Fibroblast of villous mesenchyme (primary cell): ENCODE results near the gene CRYL1. TPM values are rescaled to one million over a fixed set of nuclear protein-coding genes. Genes with fewer than 3 reads are reported as not detected.

Source experiments
- DNase-seq: peaks from one replicate; pipeline ENCODE4 v3.0.0-alpha.2; 2010; ENCODE audit warnings: low read depth
- H3K4me3 ChIP-seq: 2 replicates; pipeline ENCODE4 v1.5.1; 2011; ENCODE audit warnings: low read depth, mild to moderate bottlenecking, low read length
- total RNA-seq: library from RNA; depleted of rRNA; stranded (reverse); fragments of >200 nt; gene quantifications from 2 replicates; pipeline ENCODE4 v1.2.3, GENCODE V29; 2012
- TF ChIP-seq, protein P1 (sequence below): IDR thresholded peaks from 2 replicates; pipeline ENCODE4 v1.5.1; 2012; ENCODE audit warnings: low read depth, mild to moderate bottlenecking, low read length; ENCODE audit not compliant: insufficient read depth

CRYL1 gene
- total RNA-seq, 1 donor: 4.7 TPM

DNA sequence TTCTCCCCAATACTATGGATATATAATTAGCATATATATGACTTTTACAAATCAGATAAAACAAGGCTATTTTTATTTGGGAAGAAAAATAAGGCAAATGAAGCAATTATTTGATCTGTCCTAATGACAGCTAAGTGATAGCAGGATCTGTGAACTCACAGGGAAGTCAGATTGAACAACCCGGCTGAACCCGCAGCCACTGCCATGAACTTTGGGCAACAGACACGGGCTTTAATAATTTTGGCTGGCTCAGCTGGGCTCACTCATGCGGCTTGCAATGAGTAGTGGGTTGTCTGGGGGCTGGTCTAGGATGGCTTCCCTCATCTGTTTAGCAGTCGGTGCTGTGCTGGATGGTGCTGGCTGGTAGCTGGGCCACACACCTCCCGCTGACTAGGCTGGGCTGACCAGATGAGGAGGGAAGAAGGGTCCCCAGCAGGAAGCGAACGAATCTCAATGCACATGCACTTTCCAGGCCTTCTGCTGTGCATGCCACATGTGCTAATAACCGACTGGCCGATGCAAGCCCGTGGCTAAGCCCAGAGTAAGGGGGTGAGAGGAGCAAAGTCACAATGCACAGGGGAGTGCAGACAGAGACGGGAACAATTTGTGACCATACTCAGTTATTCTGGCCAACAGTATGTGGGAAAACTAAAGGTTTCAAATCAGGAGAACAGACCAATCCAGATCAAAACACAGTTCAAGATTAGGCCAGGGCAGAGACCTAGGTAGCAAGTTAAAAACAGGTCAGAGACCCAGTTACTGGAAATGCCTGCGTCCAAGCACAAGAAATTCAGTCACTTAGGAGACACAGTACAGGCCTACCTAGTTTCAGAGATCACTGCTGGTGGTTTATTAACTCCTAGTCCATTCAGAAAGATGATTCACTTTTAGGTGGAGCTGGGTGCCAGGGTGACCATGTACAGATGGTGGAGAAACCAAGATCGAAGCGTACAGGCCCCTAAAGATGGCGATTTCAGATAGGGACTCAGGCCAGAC, 22.3 kb downstream of the CRYL1 start:
- H3K4me3 ChIP-seq: no peak overlapping the region
- TF ChIP-seq, protein P1, sequence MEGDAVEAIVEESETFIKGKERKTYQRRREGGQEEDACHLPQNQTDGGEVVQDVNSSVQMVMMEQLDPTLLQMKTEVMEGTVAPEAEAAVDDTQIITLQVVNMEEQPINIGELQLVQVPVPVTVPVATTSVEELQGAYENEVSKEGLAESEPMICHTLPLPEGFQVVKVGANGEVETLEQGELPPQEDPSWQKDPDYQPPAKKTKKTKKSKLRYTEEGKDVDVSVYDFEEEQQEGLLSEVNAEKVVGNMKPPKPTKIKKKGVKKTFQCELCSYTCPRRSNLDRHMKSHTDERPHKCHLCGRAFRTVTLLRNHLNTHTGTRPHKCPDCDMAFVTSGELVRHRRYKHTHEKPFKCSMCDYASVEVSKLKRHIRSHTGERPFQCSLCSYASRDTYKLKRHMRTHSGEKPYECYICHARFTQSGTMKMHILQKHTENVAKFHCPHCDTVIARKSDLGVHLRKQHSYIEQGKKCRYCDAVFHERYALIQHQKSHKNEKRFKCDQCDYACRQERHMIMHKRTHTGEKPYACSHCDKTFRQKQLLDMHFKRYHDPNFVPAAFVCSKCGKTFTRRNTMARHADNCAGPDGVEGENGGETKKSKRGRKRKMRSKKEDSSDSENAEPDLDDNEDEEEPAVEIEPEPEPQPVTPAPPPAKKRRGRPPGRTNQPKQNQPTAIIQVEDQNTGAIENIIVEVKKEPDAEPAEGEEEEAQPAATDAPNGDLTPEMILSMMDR: no peak

DNA sequence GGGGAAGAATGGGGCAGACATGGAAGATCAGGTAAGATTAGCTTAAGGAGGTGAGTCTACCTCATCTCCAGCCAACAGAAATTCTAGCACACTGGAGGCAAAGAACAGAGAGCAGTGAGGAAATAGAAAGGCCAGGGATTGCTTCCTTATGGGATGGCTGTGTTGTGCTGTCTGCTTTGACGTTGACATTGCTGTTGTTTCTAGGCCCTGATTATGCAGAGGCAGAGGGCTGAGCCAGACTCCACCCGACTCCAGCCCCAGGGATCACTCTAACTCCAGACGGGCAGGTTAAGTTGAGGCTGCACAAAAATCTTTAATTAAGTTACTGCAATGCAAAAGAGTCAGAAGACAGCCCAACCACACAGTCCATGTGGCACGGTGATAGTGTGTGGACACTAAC, 24.1 kb downstream of the CRYL1 start:
- no peak for DNase-seq
- no peak overlapping the region for H3K4me3 ChIP-seq
- TF ChIP-seq, protein P1: no peak

More for the DNA sequence above, 22.3 kb downstream of the CRYL1 start:
- no peak for DNase-seq

DNA sequence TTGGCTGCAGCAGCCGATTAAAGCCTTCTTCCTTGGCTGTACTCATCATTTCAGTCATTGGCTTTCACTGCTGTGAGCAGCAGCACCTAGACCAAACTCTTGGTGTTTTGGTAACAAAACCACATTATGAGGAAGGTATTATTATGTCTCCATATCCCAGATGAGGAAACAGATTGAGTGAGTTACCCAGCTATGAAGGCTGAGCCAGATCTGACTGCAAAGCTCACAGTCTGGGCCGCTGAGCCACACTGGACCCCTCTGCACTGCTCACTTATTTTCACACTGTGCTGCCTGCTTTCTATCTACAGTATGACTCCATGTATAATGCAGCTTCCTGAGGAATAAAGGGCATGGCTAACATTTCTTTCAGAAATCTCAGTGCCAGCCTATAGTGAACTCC, 24.5 kb downstream of the CRYL1 start:
- no peak overlapping the region for H3K4me3 ChIP-seq
- no peak for DNase-seq
- TF ChIP-seq, protein P1: no peak

DNA sequence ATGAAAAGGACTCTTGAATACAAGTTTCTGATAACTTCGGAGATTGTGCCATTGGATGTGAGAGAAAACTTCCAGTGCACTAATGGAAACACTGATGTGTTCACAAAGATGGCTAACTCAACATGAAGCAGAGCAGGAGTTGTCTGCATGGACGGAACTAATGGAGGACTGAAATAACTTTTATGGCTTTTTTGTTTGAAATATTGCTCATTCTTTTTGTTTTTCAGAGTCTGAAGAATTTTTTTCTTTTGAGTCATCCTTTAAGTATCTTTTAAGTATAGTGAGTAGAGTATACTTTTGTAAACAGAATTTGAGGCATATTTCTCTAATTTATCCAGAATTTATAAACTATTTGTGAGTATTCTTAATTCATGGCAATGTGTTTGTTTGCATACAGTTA, 25.7 kb downstream of the CRYL1 start:
- peak; percentile 10 for DNase-seq
- TF ChIP-seq, protein P1: no peak
- H3K4me3 ChIP-seq: no peak overlapping the region

DNA sequence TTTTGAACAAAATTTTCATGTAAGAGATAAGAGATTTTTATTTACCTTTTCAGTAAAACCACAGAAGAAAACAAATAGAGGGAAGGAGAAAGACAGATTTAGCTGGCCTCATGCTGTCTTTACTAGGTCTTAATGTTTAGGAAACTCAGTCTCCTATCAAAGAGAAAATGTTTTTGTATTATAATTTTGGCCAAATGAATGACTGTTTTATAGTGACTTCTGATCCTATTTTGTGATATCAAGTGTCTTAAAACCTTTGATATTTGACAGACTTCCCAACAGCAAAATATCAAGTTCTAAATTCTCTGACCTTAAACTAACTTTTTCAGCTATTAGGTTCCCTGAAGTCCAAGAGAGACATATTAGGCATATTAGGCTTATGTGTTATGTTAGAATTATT, 27.0 kb downstream of the CRYL1 start:
- TF ChIP-seq, protein P1: no peak
- H3K4me3 ChIP-seq: no peak overlapping the region
- no peak for DNase-seq

DNA sequence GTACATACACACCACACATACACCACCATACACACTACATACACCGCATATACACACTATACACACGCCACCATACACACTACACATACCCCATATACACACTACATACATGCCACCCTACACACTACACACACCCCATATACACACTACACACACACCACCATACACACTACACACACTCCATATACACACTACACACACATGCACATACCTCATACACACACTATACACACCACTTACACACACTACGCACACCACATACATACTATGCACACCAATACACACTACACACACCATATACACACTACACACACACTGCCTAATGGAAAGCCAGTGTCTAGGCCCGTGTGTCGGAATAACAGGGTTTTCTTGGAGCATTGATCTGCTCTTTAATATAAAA, 27.5 kb downstream of the CRYL1 start:
- TF ChIP-seq, protein P1: no peak
- H3K4me3 ChIP-seq: no peak overlapping the region

More for the DNA sequence above, 27.5 kb downstream of the CRYL1 start:
- DNase-seq: no peak
